Endodermal cell (in vitro differentiated cells): Measurements from ENCODE around the gene DAPK2. TPM values are rescaled to one million over a fixed set of nuclear protein-coding genes. Genes with fewer than 3 reads are reported as not detected.

Experiments
- DNase-seq: peaks from one replicate; pipeline ENCODE4 v3.0.0-alpha.2; 2017
- H3K27ac ChIP-seq: 2 replicates; pipeline ENCODE4 v1.5.1; 2013; ENCODE audit warnings: mild to moderate bottlenecking, low read depth, low read length, moderate library complexity
- H3K27me3 ChIP-seq: 2 replicates; pipeline ENCODE4 v1.6.1; 2013; ENCODE audit warnings: mild to moderate bottlenecking, low read length, moderate library complexity; ENCODE audit not compliant: insufficient read depth, control insufficient read depth, poor library complexity, severe bottlenecking
- H3K36me3 ChIP-seq: 2 replicates; pipeline ENCODE4 v1.7.0; 2013; ENCODE audit warnings: mild to moderate bottlenecking, low read length, moderate library complexity; ENCODE audit not compliant: control insufficient read depth, insufficient read depth
- H3K4me1 ChIP-seq: one replicate; pipeline ENCODE4 v1.7.0; 2013; ENCODE audit warnings: low read length; ENCODE audit not compliant: control insufficient read depth, insufficient read depth
- H3K4me3 ChIP-seq: 2 replicates; pipeline ENCODE4 v1.5.1; 2013; ENCODE audit warnings: mild to moderate bottlenecking, low read length, moderate library complexity
- H3K9ac ChIP-seq: 2 replicates; pipeline ENCODE4 v1.6.1; 2013; ENCODE audit warnings: mild to moderate bottlenecking, low read length, moderate library complexity; ENCODE audit not compliant: poor library complexity, severe bottlenecking; ENCODE audit errors: extremely low read depth
- H3K9me3 ChIP-seq: 2 replicates; pipeline ENCODE4 v1.6.1; 2013; ENCODE audit warnings: mild to moderate bottlenecking, low read length, moderate library complexity; ENCODE audit not compliant: control insufficient read depth
- H3K27ac Mint-ChIP-seq: 2 replicates; pipeline ENCODE4 v1.8.0; 2020; ENCODE audit warnings: mixed read lengths
- H3K27me3 Mint-ChIP-seq: 2 replicates; pipeline ENCODE4 v1.8.0; 2021; ENCODE audit warnings: mild to moderate bottlenecking, mixed read lengths; ENCODE audit not compliant: insufficient read depth
- H3K36me3 Mint-ChIP-seq: 2 replicates; pipeline ENCODE4 v1.8.0; 2020; ENCODE audit warnings: low read depth, mixed read lengths
- H3K4me1 Mint-ChIP-seq: 2 replicates; pipeline ENCODE4 v1.8.0; 2020; ENCODE audit warnings: mixed read lengths
- H3K4me3 Mint-ChIP-seq: 2 replicates; pipeline ENCODE4 v1.8.0; 2020; ENCODE audit warnings: mild to moderate bottlenecking, moderate library complexity, mixed read lengths
- H3K9me3 Mint-ChIP-seq: 2 replicates; pipeline ENCODE4 v1.8.0; 2020; ENCODE audit warnings: mild to moderate bottlenecking, mixed read lengths
- CTCF ChIP-seq: fragments of 200-600 bp; sonication (generic); conservative IDR thresholded peaks from 2 replicates; pipeline ENCODE4 v1.5.0; 2021; ENCODE audit warnings: antibody characterized with exemption, mild to moderate bottlenecking
- WGBS, 2 experiments: methylation state at CpG; one replicate each; pipeline versions ENCODE4 v1.1.5 to v1.1.7; 2013; ENCODE audit warnings: missing lambda C conversion rate in 2 of 2, mixed read lengths in 1 of 2; ENCODE audit not compliant: insufficient coverage in 1 of 2, insufficient read length in 1 of 2; 5-methylcytosine and 5-hydroxymethylcytosine counted together
- total RNA-seq, 2 donors: library from RNA; stranded (reverse); fragmentation: NEBNext Ultra II Directional in 1 of 2; extraction: Animal tissue kit (Norgen Biotek cat#: 25700) in 1 of 2; gene quantifications; 2 replicates in 1 of 2; 3 replicates in 1 of 2; pipeline ENCODE4 v1.2.1, GENCODE V29; 2021

Gene DAPK2
- total RNA-seq, 2 donors from 2014 or later, result 2.4 to 2.6 TPM

- H3K4me3 Mint-ChIP-seq, result no peak overlapping the region
- no peaks in the 10 kb centered on the region for H3K27me3 ChIP-seq
- H3K4me1 Mint-ChIP-seq, result peaks cover 2% of the 10 kb centered on the region
- DNase-seq, result no peak
- H3K27me3 Mint-ChIP-seq, result no peaks in the 10 kb centered on the region
- H3K9me3 Mint-ChIP-seq, result peaks cover 3% of the 10 kb centered on the region
- no peak overlapping the region for H3K4me3 ChIP-seq
- WGBS, 2 experiments, result 91% methylated on average over 2 of the region's 2 CpGs; no CpG with 5 or more reads in 1 of the 2 experiments
- H3K36me3 ChIP-seq, result no peaks in the 10 kb centered on the region
- no peaks in the 10 kb centered on the region for H3K4me1 ChIP-seq
- no peaks in the 10 kb centered on the region for H3K36me3 Mint-ChIP-seq
- no peak overlapping the region for H3K27ac ChIP-seq
- no peak overlapping the region for H3K27ac Mint-ChIP-seq
- TF ChIP-seq CTCF, result no peak
- H3K9ac ChIP-seq, result no peak overlapping the region
- no peaks in the 10 kb centered on the region for H3K9me3 ChIP-seq
Observed at GRCh38 chr15:64016257-64016656, 30.0 kb downstream of the DAPK2 start.

GRCh38 chr15:64014995-64015394 lies 31.3 kb downstream of the DAPK2 start:
- H3K36me3 Mint-ChIP-seq, result no peaks in the 10 kb centered on the region
- H3K27ac Mint-ChIP-seq, result no peak overlapping the region
- Histone ChIP-seq H3K27me3 (no peaks in the 10 kb centered on the region), H3K4me3 (no peak overlapping the region), H3K4me1 (peaks cover 5% of the 10 kb centered on the region), H3K9me3 (no peaks in the 10 kb centered on the region), H3K27ac (no peak overlapping the region), H3K9ac (no peak overlapping the region), H3K36me3 (no peaks in the 10 kb centered on the region)
- DNase-seq, result no peak
- no peaks in the 10 kb centered on the region for H3K27me3 Mint-ChIP-seq
- H3K4me1 Mint-ChIP-seq, result peaks cover 12% of the 10 kb centered on the region
- no peak for TF ChIP-seq CTCF
- WGBS, 2 experiments, result 84 to 91% methylated on average over 4 to 5 of the region's 5 CpGs
- no peak overlapping the region for H3K4me3 Mint-ChIP-seq
- H3K9me3 Mint-ChIP-seq, result no peaks in the 10 kb centered on the region

- Histone ChIP-seq H3K27me3 (no peaks in the 10 kb centered on the region), H3K4me3 (no peak overlapping the region), H3K36me3 (no peaks in the 10 kb centered on the region), H3K4me1 (peaks cover 5% of the 10 kb centered on the region), H3K27ac (no peak overlapping the region), H3K9ac (no peak overlapping the region), H3K9me3 (no peaks in the 10 kb centered on the region)
- WGBS, 2 experiments, result 90 to 100% methylated on average over 2 to 3 of the region's 3 CpGs
- peaks cover 20% of the 10 kb centered on the region for H3K4me1 Mint-ChIP-seq
- H3K27me3 Mint-ChIP-seq, result no peaks in the 10 kb centered on the region
- no peaks in the 10 kb centered on the region for H3K9me3 Mint-ChIP-seq
- no peak for TF ChIP-seq CTCF
- H3K4me3 Mint-ChIP-seq, result no peak overlapping the region
- H3K36me3 Mint-ChIP-seq, result no peaks in the 10 kb centered on the region
- H3K27ac Mint-ChIP-seq, result no peak overlapping the region
- DNase-seq, result no peak
Observed at GRCh38 chr15:64013179-64014062, 32.9 kb downstream of the DAPK2 start.
